GM10847 (cell line): ENCODE measurements around the gene SORCS2.

Source experiments
- POLR2A ChIP-seq: IDR thresholded peaks from 2 replicates; pipeline ENCODE4 v1.6.1; 2011; ENCODE audit not compliant: insufficient read length; ENCODE audit errors: extremely low read depth

SORCS2 gene

DNA sequence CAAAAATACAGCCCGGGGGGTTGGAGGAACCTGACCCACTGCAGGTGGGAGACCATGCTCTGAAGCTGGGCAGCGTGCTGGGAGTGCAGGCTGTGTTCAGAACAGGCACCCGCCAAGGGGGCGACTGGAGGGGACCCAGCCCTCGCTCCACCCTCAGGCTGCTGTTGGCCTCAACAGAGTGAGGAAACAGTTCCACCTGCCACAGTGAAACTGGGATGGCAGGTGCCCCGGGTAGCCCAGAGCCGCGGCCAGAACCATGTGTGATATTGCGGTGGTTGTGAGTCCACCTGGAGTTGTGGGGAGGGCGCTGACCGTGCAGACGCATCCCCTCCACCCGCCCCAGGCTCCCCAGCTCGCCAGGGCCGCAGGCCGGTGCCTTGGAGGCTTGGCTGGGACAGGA is 288.1 kb downstream of the SORCS2 start:
- no peak for TF ChIP-seq POLR2A

DNA sequence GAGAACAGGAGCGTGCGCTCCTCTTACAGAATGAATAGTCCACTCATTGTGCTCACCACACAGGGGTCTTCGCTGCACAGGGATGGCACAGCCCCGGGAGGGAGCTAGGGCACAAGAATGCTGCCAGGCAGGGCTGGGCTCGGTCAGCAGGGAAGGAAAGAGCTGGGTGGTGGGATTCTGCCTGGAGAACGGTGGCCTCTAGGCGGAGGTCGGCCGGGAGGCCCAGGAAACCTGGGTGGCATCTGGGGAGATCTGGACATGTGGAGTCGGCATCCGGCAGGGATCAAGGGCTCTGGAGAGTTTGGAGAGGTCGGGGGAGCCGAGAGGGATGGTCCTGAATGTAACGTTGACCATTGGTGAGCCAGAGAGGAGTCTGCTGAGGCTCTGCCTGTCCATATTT is 288.9 kb downstream of the SORCS2 start:
- TF ChIP-seq POLR2A: no peak

DNA sequence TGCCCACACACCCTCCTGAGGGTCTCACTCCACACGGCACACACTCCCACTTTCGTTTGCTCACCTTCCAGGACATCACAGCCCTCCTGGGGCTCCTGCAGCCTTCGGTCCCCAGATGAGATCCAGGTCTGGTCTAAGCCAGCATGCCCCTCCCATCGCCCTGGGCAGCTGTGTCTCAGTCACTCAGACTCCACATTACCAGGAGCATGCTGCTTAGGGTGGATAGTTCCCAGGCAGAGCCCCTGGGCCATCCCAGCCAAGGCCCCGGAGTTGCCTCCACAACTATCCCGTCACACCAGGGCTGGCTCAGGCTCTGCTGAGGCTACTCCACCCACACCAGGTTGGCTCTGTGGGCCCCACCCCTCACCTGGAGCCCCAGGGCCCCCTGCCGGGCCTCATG is 292.8 kb downstream of the SORCS2 start:
- no peak for TF ChIP-seq POLR2A

DNA sequence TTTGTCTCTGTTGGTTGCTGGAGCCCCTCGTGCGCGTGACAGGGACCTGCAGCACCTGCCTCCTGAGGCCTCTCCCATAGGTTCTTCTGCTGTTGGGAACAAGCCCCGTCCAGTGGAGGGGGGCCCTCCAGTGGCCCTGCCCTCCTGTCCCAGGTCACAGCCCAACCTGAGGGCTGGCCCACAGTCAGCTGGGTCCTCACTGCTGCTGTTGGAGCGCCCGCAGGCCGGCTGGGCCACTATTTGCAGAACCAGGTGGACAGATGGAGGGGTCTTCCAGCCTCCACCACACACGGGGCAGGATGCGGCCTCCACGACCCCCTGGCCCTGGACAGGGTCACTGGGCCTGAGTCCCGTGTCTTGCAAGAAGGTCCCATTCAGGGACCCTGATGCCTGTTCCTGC is 293.8 kb downstream of the SORCS2 start:
- TF ChIP-seq POLR2A: no peak

DNA sequence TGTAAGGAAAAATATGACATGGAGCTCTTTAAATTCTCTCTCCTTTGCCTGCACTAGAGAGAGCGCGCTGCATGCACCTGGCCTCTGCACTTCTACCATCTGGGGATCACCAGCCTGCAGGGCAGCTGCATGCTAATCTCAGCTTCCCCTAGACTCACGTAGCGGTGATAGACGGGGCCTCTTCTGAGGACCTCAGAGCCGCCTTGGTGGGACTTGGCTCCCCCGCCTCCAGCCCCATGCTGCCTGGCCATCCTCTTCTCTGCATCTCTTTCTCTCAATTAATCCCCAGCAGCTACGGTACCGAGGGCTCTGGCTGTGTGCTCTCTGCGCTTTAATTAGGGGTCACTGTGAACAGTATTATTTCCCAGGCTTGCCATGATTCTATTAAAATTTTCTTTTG is 295.2 kb downstream of the SORCS2 start:
- TF ChIP-seq POLR2A: no peak

DNA sequence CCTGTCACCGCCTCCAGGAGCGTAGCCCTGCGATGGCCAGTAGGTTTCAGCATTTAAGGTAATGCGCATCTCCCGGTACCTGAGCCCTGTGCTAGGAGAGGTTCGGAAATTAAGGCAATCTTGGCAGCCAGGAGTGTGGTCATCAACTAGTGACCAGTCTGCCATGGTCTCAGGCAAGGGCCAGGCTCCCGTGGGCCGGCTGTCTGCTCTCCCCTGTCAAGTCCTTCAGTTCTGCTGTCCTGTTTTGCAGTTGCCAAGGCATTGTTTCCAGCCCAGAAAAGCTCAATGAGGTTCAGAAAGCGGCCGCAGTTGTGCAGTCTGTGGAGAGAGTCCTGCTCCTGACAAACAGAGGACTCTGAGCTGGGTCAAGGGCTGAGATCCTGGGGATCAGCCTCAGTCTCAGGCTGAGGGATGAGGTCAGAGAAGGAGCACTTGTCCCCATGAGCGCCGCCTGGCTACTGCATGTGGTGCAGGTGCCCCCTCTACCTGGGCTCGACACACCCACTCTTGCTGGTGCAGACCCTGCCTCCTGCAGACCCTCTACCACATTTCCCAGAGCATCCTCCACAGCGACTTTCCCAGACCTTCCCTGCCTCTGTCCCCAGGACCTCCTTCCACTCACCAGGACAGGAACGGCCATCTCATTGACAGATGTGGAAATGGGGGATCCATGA is 295.8 kb downstream of the SORCS2 start:
- no peak for TF ChIP-seq POLR2A

DNA sequence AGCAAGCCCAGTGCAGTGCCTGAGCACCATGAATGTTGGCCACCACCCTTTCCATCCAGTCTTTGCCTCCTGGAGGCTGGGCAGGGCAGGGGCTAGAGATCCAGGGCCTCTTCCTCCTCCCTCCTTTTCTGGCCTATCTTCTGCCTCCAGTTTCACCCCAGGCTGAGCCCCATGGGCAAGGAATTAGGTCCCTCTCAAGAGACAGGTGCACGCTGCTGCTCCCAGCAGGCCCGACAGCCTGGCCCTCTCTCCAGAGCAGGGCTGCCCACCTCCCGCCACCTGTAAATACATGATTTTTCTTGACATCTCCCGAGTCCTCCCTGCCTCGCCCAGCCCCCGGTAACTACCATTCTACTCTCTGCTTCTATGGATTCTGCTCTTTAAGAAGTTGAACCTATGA is 299.6 kb downstream of the SORCS2 start:
- no peak for TF ChIP-seq POLR2A

DNA sequence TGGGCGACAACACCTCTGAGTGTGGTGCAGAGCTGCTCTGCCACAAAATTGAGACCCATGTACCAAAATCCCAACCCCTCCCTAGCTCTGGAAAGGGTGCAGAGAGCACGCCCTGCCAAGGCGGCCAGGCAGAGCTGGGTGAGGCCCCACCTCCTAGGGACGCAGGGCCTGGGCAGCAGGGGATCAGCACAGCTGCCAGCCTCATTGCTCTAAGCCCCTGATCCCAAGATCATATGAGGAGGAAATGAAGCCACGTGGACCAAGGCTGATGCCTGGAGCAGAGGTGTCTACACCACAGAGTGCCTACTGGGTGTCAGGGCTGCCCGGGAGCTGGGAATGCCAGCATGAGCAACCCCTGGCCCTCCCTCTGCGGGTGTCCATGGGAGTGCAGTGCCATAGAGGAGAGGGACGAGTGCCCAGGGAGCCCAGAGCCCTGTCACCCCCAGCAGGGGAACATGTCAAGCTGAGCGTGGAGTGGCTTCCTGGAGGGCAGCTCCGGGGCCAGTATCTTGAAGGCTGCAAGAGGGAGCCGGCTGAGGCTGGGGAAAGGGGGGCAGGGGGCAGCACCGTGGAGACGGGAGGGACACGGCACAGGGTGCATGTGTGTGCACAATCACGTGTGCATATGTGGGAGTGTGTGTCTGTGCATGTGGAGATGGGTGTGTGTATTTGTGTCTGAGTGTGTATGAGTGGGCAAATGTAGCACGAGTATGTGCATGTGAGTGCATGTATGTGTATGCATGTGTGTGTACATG is 306.3 kb downstream of the SORCS2 start:
- no peak for TF ChIP-seq POLR2A

DNA sequence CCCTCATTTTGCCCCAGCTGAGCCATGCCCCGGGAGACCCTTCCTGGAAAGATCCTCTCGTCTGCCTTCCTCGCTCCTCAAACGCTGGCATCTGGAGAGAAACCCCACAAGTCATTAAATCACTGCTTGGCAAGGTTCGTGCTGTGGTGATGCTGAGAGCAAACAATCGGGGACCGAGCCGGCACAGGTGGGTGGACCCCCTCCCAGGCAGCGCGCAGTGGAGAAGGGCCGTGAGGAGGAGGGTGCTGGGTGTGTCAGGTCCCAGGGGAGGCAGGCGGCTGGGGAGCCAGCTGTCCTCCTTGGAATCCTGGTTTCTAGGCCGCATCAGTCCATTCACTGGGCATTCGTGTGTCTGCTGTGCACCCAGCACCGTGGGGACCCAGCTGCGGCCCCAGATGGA is 307.3 kb downstream of the SORCS2 start:
- TF ChIP-seq POLR2A: no peak

DNA sequence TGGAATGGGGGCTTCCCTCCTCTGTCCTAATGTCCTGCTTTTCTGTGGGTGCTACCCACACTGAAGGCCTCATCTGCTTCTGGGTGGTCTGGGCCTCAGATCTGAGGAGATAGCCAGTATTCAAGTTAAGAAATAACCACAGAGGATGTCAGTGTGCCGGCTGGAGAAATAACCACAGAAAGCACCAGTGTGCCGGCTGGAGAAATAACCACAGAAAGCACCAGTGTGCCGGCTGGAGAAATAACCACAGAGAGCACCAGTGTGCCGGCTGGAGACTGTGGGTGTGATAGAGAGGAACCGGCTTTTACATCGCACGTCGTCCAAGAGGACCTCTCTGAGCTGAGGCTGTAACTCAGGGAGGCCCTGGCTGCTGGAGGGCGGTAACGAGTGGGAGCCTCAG is 308.1 kb downstream of the SORCS2 start:
- no peak for TF ChIP-seq POLR2A

DNA sequence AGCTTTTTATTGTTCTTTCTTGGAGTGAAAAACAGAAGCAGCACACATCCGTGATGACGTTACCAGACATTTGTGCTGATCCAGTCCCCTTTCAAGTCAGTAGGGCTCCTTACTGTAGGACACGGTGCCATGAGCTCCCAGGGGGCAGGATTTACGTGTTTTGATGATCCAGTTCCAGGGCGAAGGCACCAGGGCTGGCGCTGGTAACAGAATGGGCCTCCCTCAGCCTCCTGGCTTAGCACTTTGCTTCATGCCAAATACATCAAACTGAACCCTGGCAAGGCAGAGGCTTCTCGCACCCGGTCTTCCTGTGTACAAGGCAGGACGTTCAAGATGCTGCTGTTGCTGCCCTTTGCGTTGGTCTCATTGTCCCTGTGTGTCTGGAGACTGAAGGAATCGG is 309.0 kb downstream of the SORCS2 start:
- no peak for TF ChIP-seq POLR2A

DNA sequence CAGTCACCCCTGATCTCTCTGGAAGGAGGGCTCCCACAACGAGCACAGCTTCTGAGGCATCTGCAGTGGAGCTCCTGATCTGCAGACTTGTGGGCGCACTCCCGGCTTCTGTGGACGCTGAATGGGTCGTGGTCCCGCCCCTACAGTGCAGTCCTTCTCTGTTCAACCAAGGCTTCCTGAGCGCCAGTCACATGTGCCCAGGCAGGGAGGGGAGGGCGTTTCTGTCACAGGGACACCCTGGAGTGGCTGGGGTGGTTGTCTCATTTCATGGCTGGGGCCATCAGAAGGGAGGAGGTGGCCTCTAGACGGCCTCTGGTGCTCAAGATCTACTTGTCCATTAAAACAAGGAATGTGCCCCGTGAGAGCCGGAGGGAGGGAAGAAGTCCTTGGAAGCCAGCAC is 309.5 kb downstream of the SORCS2 start:
- no peak for TF ChIP-seq POLR2A

DNA sequence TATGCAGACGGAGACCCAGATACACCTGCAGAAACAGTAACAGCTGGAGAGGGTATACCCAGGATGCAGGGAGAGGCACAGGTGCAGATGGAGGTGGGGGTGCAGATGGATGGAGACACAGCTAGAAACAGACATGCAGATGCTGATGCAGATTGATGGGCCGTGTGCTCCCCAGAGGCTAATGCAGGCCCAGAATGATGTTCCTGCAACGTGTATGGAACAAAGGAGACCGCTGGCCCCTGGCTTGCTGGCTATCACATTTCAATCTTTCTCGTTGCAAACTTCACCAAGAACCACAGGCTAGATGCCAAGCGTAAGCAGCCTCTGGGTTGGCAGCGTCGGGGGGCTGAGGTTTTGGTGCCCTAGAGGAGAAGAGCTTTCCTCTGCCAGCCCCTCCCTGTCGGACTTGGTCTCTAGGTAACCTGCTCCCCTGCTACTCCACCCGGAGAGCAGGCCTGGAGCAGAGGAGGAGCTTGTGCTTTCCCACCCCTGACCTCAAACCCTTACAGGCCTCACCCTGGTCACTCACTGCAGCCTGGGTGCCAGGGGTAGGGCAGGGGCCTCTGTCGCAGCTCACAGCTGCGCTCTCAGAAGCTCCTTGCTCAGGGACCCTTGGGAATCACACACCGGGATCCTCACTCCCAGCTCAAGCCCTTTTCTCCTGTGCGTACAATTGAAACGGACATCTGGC is 311.4 kb downstream of the SORCS2 start:
- no peak for TF ChIP-seq POLR2A

DNA sequence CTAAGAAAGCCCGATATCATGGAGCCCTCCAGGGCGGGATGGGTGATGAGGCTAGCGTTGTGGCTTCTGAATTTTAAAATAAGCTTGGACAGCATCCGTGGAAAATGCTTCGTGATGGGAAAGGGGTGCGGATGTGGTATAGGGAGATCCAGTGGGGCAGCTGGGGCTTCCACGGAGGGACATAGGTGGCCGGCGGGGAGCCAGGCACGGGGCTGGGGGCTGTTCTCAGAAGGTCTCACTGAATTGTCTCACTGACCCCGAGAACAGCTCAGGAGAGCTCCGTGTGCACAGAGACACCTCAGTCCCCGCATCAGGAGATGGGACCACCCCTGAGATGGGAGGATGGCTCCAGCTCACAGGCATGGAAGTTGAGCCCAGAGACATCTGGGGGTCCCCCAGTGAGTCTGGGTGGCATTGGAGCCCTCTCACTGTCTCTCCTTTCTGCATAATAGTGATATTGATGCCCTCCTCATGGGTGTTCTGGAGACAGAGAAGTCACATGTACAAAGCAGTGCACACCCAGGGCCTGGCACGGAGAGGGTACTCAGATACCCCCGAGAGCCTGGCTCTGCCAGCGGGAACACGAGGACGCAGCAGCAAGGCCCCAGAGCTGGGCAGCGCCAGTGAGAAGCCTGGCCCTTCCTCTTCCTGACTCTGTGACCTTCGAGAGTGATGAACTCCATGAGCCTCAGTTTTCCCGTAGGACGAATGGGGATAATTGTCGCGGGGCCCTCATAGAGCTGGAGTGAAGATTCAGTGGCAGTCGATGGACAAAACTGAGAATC is 313.0 kb downstream of the SORCS2 start:
- TF ChIP-seq POLR2A: no peak

DNA sequence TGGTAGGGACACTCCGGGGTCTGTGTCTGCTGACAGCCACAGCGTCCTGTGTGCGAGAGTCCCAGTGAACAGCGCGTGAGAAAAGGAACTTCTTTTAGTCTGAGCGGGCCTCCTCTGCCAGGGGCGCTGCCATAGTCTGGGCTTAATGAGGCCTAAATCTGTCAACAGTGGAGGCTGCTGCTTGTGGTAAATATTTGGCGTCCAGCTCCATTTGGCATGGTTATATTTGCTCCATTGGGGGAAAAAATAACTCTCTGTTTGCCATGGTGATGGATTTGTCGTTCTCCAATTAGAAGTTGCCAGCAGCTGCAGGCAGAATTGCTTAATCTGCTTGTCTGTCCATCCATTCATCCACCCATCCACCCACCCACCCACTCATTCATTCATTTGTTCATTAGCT is 313.8 kb downstream of the SORCS2 start:
- no peak for TF ChIP-seq POLR2A

DNA sequence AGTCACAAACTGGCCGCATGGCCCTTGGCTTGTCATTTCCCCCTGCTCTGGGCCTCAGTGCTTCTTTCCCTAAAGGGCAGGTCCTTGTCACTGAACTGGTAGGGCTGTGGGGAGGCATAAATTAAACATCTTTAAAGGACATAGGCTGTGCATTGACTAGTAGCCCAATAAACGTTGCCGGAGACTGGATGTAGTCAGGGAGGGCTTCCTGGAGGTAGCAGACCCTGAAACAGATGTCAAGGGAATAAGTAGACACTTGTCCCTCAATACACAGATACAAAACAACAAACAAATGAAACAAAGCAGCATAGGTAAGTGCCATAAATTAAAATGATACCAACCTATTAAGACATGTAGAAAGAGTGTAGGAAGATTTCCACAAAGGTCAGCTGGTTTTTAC is 314.2 kb downstream of the SORCS2 start:
- TF ChIP-seq POLR2A: no peak

DNA sequence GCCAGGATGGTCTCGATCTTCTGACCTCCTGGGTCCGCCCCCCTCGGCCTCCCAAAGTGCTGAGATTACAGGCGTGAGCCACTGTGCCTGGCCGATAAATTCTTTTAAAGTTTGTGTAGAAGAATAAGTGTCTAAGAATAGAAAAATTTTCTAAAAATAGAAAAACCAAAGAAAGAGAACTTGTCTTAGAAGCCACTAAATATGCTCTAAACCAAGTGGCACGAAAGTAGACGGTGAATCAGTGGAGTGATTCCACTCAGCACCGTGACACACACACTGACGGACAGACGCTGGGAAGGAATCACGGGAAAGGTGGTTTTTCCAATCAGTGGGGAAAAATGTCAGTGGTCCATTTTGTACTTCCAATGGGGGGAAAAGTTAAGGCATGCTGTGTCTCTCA is 315.0 kb downstream of the SORCS2 start:
- TF ChIP-seq POLR2A: no peak
